NCI-H774 (cell line): ENCODE measurements around the gene ANKRD12.
"Not testable (repeated sequence)": the region's sequence is repeated elsewhere in the genome, so short reads cannot be mapped to it uniquely, and the experiment has no call there.

Experiments
- DNase-seq: peaks from one replicate; lab custom pipeline; 2025; lab: John Stamatoyannopoulos, UW

ANKRD12 gene

DNA sequence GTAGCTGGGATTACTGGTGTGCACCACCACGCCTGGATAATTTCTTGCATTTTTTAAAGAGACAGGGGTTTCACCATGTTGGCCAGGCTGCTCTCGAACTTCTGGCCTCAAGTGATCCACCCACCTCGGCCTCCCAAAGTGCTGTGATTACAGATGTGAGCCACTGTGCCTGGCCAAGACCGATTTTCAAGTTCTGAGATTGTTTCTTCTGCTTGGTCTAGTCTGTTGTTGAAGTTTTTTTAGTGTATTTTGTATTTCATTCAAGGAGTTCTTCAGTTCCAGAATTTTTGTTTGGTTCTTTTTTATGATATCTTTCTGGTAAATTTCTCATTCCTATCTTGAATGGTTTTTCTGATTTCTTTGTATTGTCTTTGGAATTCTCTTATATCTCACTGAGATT lies 96.4 kb downstream of the ANKRD12 start:
- DNase-seq, result no peak

DNA sequence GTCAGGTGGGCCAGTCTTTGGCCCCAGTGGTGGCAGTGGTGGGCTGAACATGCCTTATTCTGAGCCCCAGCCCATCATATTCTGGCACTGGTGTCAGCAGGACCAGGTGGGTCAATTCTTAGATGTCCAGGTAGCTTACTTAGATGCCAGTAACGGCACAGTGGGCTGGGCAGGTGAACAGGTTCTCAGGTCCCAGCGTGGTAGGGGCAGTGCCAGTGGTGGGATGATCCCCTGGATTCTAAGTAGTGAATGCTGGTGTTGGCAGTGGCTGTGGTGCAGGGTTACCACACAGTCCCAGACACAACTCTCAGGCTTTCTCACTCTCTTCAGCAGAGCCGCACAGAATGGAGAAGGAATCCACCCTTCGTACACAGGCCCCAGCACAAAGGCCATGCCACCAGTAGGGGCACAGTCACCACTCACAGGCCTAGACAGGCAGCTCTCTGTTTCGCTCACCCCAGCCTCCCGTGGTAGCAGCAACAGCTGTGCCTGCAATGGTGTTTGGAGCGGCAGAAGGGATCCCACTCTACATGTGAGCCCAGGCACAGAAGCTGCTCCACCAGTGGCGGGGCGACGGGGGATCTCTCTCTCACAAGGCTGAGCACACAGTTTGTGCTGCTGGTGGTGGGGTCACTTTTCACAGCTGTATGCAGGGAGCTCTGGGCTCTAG lies 97.3 kb downstream of the ANKRD12 start:
- no peak for DNase-seq

DNA sequence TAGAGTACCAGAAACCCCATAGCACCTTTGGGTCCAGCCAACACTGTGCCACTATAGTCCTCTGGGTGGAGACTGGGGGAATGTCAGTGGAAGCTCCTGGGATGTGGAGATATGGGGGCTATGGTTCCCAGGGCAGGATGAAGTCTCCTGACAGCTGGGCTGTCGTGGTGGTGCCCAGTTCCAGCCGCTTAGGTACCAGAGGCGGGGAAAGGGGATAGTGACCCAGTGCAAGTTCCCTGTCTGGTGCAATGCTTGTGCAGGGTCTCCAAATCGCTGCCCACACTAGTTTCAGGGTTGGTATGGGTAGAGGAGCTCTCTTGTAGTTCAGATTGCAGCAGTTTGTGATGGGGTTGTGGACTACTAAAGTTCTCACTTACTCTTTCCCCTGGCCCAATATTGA lies 97.9 kb downstream of the ANKRD12 start:
- DNase-seq, result no peak

DNA sequence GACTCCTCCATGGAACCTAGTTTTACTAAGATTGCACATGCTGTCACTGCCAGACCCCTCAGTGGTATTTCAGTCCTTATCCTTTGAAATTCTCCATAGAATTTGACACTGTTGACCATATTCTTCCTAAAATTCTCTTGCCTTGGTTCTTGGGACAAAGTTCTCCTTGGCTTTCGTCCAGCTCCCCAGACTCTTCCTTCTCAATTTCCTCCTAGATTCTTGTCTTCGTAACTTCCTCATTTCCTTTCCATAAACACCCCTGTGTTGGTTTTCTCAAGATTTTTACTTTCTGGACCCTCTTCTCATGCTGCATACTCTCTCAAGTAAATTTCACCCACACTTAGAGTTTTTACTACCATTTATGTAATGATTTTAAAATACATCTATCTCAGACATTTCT lies 101.4 kb downstream of the ANKRD12 start:
- no peak for DNase-seq

DNA sequence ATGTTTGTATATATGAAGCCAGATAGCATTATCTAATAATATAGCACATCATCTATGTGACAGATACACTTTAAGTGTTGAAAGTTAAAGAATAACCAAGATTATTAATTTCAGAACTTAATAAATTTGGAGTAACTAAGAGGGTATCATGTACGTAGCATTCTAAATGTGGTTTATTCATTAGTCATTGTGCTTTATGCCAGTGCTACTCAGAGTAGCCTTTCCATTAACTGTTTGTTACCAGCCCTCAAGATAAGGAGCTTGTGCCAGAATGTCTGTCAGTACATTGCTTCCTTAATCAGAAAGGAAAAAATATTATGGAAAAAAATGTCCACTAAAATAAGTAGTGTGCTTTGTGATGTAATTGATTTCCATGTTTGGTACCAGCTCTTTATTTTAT lies 103.1 kb downstream of the ANKRD12 start:
- no peak for DNase-seq

DNA sequence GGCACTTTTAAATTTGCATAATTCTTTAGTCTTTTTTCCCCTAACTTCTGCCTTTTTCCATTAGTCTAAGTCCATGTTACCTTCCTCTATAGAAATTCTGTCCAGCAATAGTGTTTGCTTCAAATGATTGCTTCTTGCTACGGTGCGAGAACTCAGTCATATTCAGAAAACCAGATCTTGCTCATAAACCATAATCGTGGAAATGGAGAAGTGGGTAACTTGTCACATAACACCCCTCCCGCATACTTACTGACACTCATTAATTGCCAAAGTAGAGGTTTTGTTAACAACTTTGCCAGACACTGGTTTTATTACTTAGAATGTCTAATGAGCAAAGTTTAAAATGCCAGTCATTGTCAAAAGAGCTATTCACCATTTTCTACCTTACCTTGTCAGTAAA lies 103.7 kb downstream of the ANKRD12 start:
- no peak for DNase-seq

DNA sequence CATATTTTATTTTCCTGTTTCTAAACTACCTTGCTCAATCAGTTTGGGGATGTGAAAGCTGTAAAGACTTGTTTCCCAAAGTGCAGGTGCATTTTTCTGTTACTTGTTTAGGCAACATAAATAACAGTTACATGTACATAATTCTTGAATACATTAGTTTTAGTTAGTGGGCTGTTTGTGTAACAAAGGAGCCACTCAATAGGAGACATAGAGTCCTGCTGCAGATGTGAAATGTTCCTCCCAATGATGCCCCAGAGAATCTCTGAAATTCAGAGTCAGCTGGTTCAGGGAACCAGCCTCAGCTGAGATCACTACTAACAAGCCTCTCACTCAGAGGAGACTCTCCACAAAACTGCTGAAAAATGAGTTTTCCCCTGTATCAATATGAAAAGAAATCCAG lies 106.4 kb downstream of the ANKRD12 start:
- DNase-seq, result no peak

DNA sequence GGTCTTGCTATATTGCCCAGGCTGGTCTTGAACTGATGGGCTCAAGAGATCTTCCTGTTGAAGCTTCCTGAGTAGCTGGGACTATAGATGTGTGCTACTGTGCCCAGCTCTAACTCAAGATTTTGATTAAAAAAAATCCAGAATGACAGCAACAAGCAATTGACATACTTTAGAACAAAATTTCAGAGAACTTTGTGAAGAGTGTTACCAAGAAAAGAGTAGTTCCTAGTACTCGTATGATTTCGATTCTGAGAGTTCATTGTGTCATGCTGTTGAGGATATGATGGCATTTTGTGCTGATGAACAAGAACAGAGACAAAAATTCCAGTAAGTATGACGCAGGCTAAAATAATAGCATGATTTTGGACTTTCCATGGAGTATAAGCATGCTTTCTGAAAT lies 107.8 kb downstream of the ANKRD12 start:
- DNase-seq, result no peak

DNA sequence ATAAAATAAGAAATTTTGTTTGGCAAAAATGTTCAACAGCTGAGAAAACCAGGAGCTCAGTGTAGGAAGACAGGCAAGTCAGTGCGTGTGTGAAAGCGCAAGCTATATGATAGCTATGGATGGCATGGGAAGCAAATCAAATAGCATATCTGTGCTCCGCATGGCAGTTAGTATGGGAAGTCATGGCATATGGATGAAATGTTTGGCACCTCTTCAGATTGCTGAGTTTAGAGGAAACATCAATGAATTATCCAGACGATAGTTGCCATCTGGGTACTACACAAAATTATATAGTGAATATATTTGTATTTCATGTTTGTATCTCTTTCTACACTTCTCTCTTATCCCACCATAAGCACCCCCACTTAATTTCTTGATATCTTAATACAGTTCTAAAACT lies 112.1 kb downstream of the ANKRD12 start:
- DNase-seq, result no peak

DNA sequence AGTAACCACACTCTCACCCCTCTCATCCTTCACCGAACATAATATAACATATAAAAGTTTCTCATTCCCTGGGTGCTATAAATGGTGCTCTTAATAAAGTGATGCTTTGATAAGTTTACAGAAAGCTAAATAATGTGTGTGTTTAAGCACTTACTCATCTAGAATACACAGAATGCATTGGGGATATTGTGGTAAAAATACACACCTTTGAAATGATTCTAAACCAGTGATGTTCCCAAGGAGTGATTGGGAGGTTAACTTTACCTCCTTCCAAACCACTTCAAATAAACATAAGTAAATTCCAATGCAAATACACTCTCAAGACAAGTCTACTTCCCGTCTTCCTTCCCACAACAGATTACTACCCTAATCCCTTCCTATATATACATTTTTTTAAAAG lies 112.7 kb downstream of the ANKRD12 start:
- no peak for DNase-seq

DNA sequence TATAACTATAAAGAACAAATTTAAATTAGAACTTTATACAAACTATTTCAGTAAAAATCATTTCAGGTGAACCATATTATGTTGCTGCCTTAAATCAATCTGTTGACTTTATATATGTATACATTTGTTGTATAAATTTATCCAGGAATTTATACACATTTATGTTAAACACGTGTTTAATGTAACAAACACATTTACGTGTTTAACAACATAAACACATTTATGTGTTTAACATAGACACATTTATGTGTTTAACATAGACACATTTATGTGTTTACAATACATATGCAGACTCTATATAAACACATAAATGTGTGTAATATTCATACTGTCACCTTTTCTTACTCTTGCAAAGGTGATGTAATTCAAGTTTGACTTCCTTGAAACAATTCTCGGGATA lies 122.6 kb downstream of the ANKRD12 start:
- DNase-seq, result no peak

DNA sequence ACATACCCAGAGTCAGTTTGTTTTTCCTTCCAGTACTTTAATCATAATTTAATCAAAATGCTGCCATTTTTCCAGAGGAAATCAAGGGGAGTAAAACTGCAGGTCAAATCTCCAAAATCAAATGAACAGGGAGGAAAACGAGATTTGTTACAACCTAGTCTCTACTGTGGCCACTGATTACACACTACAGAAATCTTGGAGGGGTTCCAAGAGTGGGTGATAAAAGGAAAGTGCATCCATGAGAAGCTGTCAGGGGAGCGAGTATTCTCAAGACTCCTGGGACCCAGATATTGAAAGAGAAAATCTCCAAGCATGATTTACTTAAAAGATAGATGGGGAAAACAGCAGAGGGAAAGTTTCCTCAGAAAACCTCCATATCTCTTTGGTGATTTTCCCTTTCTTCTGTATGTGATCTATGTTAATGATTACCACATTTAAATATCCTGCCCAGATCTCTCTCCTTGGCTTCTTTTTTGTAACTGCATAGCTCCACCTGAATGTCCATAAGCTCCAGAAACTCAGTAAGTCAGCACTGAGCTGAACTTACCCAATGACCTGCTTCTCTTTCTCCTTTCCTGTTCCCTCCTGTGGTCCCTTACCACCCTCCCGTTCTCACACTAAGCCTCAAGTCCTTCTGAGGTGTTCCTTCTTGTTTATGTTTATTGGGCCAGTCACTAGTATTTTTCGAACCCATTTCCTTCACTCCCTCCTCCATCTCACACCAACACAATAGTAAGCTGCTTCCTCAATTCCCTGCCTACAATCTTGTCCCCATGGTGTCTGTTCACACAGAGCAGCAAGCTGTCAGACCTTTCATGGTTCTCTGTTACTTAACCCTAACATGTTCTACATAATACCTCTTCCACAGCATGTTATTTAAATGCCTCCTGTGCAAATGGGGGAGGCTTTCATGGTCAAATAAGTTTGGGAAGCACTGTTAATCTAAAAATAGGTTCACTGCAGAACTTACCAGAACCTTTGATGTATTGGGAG lies 124.1 kb downstream of the ANKRD12 start:
- DNase-seq, result no peak

DNA sequence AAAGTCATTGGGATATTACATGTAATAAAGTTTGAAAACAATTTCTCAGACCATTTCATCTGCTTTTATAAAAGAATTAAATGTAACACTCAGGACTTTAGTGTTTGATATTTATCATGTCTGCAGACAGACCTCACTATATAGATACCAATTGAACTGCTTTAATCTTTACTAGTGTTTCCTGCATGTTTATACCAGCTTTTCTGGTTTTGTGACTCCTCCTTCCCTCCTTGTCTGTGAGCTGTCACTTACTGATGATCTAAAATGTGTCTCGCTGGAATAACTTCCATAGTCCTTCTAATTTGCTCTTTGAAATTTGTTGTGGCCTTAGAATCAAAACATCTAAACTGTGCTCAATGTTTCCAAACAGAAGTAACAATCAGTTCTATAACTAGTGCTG lies 126.7 kb downstream of the ANKRD12 start:
- no peak for DNase-seq

DNA sequence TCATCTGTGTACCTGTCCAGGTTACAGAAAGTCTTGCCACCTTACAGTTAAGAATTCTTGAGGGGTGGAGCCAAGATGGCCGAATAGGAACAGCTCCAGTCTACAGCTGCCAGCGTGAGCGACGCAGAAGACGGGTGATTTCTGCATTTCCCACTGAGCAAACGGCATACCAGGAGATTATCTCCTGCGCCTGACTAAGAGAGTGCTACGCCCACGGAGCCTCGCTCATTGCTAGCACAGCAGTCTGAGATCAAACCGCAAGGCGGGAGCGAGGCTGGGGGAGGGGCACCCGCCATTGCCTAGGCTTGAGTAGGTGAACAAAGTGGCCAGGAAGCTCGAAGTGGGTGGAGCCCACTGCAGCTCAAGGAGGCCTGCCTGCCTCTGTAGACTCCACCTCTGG lies 128.2 kb downstream of the ANKRD12 start:
- not testable (repeated sequence) for DNase-seq

DNA sequence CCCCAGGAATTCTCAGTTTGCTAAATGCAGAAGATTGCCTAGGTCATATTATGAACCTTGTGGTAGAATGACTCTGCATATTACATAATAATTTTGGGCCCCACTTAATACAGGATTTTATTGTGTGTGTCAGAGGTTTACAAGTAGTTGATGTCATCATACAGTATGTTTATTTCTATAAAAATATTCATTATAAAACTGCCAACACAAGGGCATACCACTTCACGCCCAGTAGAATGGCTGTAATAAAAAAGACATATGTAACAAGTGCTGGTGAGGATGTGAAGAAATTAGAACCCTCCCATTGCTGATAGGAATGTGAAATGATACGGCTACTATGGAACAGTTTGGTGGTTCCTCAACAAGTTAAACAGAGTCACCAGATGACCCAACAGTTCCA lies 136.6 kb downstream of the ANKRD12 start:
- DNase-seq, result no peak

DNA sequence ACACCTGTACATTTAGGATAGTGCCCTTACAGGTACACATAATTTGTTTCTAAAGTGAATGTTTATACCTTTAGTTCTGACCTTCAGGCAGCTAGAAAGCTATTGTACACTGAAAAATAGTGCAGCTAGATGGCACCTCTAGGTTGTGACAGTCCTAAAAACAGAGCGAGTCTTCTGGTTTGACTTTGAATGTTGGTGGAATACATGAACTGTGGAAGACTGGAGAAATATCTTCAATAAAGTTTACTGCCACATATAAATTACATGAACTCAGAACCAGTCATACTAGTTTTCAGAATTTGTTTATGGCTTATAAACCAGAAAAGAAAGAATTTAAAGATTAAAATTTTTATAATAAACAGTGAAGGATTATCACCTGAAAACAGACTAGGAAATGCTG lies 139.3 kb downstream of the ANKRD12 start:
- no peak for DNase-seq

DNA sequence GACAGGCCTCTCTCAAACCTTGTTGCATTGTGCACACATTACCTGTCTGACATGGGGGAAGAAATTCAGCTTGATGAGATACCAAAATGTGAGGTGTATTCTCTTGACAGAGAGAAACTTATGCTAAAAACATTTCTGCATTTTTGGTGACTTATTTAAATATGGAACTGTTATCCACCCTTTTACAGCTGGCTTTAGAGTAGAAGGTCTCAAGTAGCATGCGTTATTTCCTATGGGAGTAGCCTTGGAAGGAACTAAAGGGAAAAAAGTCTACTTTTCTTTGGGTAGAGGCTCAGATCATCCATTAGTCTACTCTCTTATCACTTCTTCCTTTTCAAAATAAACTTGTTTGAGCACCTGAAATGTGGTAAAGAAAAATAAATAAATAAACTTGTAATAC lies 141.4 kb downstream of the ANKRD12 start:
- DNase-seq, result no peak

DNA sequence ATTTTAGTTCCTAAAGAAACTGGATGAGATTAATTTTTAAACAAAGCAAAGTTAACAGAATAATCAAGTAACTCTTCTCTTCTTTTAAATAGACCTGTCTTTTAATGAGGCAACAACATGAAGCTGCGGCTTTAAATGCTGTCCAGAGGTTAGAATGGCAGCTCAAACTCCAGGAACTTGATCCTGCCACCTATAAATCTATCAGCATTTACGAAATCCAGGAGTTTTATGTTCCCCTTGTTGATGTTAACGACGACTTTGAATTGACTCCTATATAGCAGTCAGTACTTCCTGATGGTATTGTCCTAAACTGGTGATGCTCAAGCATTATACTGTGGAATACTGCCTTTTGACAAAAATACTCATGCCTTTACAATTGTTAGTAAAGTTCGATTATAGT lies 144.3 kb downstream of the ANKRD12 start:
- no peak for DNase-seq

DNA sequence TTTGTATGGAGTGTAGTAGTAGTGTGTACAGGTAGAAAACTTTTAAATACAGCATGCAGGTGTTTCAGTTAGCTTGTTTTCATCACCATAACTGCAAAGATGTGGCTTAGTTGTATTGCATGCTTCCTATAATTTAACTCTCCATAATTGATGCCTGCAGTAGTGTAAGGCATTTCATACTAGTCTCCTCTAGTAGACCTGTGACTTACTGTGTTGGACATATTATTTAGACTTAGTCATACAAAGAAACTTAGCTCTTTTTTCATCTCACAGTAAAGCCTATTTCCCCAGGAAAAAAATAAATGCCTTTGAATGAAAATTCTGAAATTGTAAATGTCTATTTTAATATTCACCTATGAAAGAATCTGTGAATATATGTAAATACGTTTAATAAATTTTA lies 145.2 kb downstream of the ANKRD12 start:
- no peak for DNase-seq

DNA sequence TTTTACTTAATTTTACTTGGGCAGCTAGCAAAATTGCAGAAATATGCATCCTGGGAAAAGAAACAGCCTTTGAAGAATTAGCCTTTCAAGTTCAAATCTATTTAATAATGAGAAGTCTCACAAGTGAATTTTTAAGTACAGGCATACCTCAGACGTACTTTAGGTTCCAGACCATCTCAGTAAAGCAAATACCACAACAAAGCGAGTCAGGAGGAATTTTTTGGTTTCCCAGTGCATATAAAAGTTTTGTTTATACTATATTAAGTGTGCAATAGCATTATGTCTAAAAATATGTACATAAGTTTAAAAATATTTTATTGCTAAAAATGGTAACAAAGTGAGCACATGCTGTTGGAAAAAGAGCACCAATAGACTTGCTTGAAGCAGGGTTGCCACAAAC lies 147.2 kb downstream of the ANKRD12 start:
- DNase-seq, result no peak

DNA sequence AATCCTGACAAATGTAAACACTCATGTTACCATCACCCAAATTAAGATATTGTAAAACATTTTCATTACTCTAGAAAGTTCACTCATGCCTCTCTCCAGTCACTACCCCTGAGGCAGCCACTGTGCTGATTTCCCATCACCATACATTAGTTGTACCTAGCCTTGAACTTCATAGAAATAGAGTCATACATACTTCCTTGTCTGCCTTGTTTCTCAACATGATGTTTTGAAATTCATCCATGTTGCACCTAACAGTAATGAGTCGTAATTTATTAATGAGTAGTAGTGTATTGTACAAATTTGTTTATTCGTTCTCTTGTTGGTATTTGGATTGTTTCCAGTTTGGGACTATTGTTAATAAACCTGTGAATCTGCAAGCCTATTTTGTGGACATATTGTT lies 149.0 kb downstream of the ANKRD12 start:
- DNase-seq, result no peak

DNA sequence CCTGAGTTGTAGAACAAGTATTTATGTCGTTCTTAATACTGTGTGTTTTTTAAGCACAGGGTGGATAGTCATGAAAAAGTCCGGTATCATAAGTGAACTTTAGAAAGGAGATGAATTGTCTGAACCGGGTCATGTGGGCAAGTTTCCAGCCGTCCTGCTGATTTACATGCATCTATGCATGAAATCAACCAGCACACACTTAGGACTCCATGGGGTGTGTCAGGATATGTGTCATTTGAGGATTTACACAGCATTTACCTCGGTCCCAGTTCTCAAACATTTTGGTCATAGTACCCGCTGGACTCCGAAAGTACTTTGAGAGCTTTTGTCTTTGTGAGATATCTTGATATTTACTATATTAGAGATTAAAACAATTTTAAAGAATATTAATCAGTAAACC lies 150.5 kb downstream of the ANKRD12 start:
- DNase-seq, result no peak

DNA sequence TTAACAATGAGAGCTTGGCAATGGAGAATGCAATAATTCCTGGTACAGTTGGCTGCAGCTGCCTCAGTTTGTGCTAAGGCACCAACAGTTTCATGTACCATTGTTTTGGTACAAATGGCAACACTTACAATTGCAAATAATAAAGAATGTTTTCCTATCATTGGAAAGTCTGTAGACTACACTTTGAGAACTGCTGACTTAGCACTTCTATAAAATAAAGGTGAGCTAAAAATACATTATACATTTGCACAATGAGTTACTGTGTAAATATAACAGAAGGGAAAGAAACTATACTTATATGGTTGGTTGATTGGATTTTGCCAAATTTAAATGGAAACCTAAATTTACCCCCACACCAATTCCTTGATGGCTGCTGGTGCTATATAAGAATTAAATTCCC lies 153.1 kb downstream of the ANKRD12 start:
- DNase-seq, result no peak

DNA sequence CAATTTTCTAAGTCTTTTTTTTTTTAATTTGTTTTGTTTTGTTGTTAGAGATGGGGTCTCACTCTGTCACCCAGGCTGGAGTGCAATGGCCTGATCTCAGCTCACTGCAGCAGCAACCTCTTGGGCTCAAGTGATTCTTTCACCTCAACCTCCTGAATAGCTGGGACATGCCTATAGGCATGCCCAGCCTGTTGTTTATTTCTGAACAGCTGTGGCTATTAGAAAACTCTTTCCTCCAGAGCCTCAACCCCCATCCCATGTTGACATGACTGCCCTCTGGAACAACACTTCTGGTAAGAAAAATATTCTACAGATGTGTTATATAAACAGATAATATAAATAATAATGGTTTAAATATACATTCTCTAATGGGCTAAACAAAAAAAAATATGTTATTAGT lies 153.6 kb downstream of the ANKRD12 start:
- no peak for DNase-seq
